Neural progenitor cell (in vitro differentiated cells): Measurements from ENCODE around the gene ABCG4.

Experiments used
- EZH2phosphoT487 ChIP-seq: fragments of 200-600 bp; sonication (generic); IDR thresholded peaks from 2 replicates; pipeline ENCODE4 v1.6.1; 2017; ENCODE audit warnings: antibody characterized with exemption
- TF ChIP-seq, protein P1 (sequence below): fragments of 200-600 bp; sonication (generic); IDR thresholded peaks from 2 replicates; pipeline ENCODE4 v1.5.1; 2017; ENCODE audit warnings: antibody characterized with exemption, mild to moderate bottlenecking

- TF ChIP-seq, protein P1, sequence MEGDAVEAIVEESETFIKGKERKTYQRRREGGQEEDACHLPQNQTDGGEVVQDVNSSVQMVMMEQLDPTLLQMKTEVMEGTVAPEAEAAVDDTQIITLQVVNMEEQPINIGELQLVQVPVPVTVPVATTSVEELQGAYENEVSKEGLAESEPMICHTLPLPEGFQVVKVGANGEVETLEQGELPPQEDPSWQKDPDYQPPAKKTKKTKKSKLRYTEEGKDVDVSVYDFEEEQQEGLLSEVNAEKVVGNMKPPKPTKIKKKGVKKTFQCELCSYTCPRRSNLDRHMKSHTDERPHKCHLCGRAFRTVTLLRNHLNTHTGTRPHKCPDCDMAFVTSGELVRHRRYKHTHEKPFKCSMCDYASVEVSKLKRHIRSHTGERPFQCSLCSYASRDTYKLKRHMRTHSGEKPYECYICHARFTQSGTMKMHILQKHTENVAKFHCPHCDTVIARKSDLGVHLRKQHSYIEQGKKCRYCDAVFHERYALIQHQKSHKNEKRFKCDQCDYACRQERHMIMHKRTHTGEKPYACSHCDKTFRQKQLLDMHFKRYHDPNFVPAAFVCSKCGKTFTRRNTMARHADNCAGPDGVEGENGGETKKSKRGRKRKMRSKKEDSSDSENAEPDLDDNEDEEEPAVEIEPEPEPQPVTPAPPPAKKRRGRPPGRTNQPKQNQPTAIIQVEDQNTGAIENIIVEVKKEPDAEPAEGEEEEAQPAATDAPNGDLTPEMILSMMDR: no peak
- TF ChIP-seq EZH2phosphoT487: no peak
Measured at GRCh38 chr11:119178166-119178680, 29.4 kb downstream of the ABCG4 start.
